Fibroblast of villous mesenchyme (primary cell): ENCODE results near the gene SH3GL3. TPM values are rescaled to one million over a fixed set of nuclear protein-coding genes. Genes with fewer than 3 reads are reported as not detected.

Experiments
- DNase-seq: peaks from one replicate; pipeline ENCODE4 v3.0.0-alpha.2; 2010; ENCODE audit warnings: low read depth
- H3K4me3 ChIP-seq: 2 replicates; pipeline ENCODE4 v1.5.1; 2011; ENCODE audit warnings: low read depth, mild to moderate bottlenecking, low read length
- CTCF ChIP-seq: IDR thresholded peaks from 2 replicates; pipeline ENCODE4 v1.5.1; 2012; ENCODE audit warnings: low read depth, mild to moderate bottlenecking, low read length; ENCODE audit not compliant: insufficient read depth
- total RNA-seq: library from RNA; depleted of rRNA; stranded (reverse); fragments of >200 nt; gene quantifications from 2 replicates; pipeline ENCODE4 v1.2.3, GENCODE V29; 2012

SH3GL3 gene
- total RNA-seq, 1 donor: under 0.01 TPM

- H3K4me3 ChIP-seq: no peak overlapping the region
- no peak for DNase-seq
- no peak for TF ChIP-seq CTCF
These were observed 120.2 kb downstream of the SH3GL3 start for GRCh38 chr15:83567318-83567717.

GRCh38 chr15:83569341-83569740, 122.2 kb downstream of the SH3GL3 start:
- DNase-seq: no peak
- TF ChIP-seq CTCF: no peak
- no peak overlapping the region for H3K4me3 ChIP-seq

- DNase-seq: no peak
- TF ChIP-seq CTCF: no peak
- no peak overlapping the region for H3K4me3 ChIP-seq
These were observed 123.6 kb downstream of the SH3GL3 start for GRCh38 chr15:83570756-83571155.

GRCh38 chr15:83571820-83572707, 124.9 kb downstream of the SH3GL3 start:
- peak; percentile 34 for DNase-seq
- no peak overlapping the region for H3K4me3 ChIP-seq
- TF ChIP-seq CTCF: peak; percentile 71

- no peak for DNase-seq
- no peak overlapping the region for H3K4me3 ChIP-seq
- no peak for TF ChIP-seq CTCF
These were observed 127.2 kb downstream of the SH3GL3 start for GRCh38 chr15:83574345-83574744.

GRCh38 chr15:83578691-83579090, 131.6 kb downstream of the SH3GL3 start:
- DNase-seq: no peak
- no peak for TF ChIP-seq CTCF
- H3K4me3 ChIP-seq: no peak overlapping the region
